DMS53 (cell line): ENCODE results near the gene HOXB9.
A peak's percentile ranks its signal among the peaks of the same experiment; 100 is the strongest.

Source experiments
- DNase-seq: peaks from one replicate; lab custom pipeline; 2025; lab: John Stamatoyannopoulos, UW

Gene HOXB9

GRCh38 chr17:48624118-48624517 lies 2.0 kb downstream of the HOXB9 start:
- DNase-seq: no peak

DNA sequence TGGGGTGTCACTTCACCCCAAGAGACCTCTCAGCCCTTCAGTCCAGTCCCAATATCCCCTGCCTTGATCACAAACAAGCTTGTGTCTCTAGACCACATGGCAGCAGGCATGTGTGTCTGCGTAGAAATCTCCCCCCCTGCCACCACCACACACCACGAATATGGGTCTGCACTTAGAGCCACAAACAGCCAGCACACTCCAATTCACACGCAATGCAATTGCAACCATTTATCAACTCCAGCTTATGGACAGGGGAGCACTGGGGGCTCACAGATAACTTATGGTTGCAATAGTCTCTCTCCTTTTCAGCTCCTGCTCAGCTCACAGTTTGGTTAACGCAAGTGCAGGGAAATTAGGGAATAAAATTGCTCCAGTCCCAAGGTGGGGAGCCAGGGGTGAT lies 2.6 kb downstream of the HOXB9 start:
- DNase-seq: no peak

- DNase-seq: no peak
Observed at GRCh38 chr17:48622857-48623256, 3.3 kb downstream of the HOXB9 start.

DNA sequence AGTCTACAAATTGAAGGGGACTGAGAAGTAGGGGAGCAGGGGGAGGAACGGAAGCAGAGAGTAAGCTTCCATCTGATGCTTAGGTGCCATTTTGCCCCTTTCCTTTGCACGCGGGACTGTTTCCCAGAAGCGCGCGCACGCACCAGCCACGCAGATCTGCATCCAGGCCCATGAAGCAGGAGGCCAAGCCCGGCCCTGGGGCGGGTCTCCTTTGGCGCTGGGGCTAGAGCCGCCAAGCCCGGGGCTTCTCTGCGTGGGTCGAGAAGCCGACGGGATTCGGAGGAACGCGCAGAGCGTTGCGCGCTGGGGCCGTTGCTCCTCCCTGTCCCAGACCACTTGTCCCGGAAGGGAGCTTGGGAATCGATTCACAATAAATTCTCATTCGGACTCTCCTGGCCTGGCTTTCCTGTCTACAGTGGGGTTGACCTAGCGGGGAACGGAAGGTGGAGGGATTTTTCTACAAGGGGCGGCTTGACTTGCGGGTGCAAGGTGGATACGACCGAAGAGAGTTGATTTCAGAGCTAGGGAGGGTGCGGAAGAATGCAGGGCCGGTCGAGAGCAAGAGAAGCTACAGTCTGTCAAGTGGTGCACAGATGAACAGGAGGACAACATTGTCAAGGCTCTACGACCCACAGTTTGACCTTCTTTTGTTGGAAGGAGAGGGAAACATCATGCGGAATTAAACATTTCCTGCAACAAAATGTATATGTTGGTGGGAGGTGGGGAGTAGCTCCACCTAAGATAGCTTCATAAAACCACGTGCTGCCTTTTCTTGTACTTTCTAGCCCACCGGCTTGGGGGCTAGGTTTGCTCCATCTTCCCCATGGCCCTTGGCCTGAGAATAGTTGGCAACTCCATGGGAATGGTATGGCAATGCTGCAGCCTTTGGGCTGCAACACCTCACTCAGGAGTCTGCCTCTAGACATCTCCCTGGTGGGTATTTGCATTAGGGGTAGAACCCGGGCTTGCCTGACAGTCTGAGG lies 4.5 kb downstream of the HOXB9 start:
- DNase-seq: no peak

- no peak for DNase-seq
Observed at GRCh38 chr17:48620461-48621139, 5.6 kb downstream of the HOXB9 start.

GRCh38 chr17:48619826-48620449 lies 6.2 kb downstream of the HOXB9 start:
- DNase-seq: no peak

DNA sequence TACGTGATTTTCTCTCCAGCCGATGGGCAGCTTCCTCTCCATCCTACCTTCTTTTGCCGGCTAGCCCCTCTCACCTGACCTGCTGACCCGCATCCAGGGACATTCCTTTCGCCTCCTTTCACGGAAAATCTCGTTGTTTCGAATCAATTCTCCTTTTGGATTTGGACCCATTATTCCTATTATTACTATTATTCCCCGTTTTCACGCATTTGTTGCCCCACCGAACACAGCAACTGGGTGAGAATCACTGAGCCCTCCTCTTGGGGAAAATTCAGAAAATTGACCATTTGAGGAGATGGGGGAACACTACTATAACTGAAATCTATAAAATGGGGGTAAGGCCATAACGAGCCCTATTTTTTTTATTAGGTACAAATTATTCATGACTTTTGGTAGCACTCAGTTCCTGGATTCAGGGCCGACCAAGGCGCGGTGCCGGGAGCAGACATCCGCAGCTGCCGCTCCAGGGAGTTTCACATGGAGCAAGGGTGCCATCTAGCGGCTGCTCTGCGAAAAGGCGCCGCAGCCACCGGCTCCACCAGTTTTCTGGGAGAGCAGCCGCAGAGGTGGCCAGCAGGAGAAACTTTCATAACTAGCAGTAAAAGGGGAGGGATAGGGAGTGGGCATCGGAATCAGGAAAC lies 7.8 kb downstream of the HOXB9 start:
- DNase-seq: peak; percentile 90

GRCh38 chr17:48617471-48618255 lies 8.5 kb downstream of the HOXB9 start:
- no peak for DNase-seq

GRCh38 chr17:48616717-48617470 lies 9.3 kb downstream of the HOXB9 start:
- DNase-seq: peak; percentile 37

- no peak for DNase-seq
Observed at GRCh38 chr17:48615963-48616716, 10.0 kb downstream of the HOXB9 start.

DNA sequence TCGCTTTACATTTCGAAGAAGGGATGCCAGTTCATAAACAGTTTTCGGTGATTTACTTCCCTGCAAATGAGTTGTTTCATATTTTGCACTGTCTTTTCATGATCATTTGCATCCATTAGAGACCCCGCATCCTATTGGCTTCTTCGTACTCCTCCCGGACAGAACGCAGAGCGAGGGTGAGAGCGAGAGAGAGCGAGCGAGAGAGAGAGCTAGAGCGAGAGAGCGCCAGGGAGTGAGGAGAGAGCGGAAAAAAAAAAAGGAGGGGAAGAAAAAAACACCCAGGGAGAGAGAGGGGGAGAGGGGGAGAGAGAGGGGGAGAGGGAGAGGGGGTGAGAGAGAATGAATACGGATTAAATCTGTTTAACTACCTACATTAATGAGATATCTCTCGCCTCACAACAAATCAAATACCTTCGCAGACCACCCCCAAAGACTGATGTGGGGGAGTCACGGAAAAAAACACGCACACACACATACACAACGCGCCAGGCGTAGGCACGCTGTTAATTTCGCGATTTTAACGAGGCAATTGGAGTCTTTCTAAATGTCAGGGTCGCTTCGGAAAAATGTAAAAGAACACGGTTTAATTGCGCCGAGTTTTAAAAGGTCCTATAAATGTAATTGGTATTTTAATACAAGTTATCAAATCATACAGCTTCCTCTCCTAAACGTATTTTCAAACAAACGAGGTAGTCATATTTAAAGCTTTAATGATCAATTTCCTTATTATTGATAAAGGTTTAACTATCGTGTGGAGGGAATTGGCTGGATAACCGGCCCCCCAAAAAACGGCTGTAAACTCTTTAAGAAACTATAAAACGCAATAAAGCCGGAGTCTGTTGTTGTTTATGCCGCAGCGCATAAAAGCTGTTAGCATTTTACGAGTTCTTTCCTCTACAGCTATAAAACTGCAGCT lies 10.9 kb downstream of the HOXB9 start, which contains the start of gene HOXB8:
Gene HOXB8, minus strand, starts transcription at position 246 of the 916 bp plus-strand sequence. CDS start 588 bp downstream, outside the sequence.
- DNase-seq: no peak

- DNase-seq: no peak
Observed at GRCh38 chr17:48613862-48614694, 12.1 kb downstream of the HOXB9 start.

DNA sequence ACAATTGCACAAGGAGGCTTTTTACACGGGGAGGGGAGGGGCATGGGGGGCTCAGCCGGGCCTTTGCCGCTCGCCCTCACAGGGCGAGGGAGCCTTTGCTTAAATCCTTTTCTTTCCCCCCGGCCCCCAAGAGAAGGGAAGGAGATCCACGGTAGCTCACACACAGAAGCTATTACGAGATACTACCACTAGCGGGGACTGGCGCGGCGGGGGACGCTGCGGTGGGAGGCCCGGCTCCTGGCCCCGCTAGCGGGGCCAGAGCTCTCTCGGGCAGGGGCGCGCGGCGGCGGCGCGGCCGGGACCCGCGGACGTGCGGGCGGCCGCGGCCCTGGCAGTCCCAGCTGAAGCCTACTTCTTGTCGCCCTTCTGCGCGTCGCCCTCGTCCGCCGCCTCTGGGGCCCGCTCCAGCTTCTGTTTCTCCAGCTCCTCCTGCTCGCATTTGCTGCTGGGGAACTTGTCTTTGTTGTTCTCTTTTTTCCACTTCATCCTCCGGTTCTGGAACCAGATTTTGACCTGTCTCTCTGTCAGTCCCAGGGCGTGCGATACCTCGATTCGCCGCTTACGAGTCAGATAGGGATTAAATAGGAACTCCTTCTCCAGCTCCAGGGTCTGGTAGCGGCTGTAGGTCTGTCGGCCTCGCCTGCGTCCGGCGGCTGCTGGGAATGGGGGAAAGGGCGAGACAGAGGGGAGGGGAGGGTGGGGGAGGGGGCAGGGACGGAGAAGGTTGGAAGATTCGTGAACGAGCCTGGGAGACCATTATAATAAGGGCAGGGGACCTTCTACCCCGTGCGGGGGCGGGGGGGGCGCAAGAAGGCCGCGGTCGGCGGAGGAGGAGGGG lies 13.1 kb downstream of the HOXB9 start:
- DNase-seq: peak; percentile 64

GRCh38 chr17:48612456-48612853 lies 13.7 kb downstream of the HOXB9 start:
- peak; percentile 61 for DNase-seq

- peak; percentile 53 for DNase-seq
Observed at GRCh38 chr17:48611681-48612455, 14.3 kb downstream of the HOXB9 start.

- DNase-seq: peak; percentile 45
Observed at GRCh38 chr17:48611213-48611612, 14.9 kb downstream of the HOXB9 start.
